Fibroblast of the aortic adventitia (primary cell): ENCODE results near the gene STRAP. TPM values are rescaled to one million over a fixed set of nuclear protein-coding genes. Genes with fewer than 3 reads are reported as not detected.

Source experiments
- DNase-seq: peaks from one replicate; pipeline ENCODE4 v3.0.0-alpha.2; 2010; ENCODE audit warnings: low read depth
- H3K4me3 ChIP-seq: 2 replicates; pipeline ENCODE4 v1.5.1; 2011; ENCODE audit warnings: low read depth, mild to moderate bottlenecking, control low read depth, low read length, moderate library complexity
- CTCF ChIP-seq: IDR thresholded peaks from 2 replicates; pipeline ENCODE4 v1.5.1; 2011; ENCODE audit warnings: mild to moderate bottlenecking, low read length, control low read depth, inconsistent platforms; ENCODE audit not compliant: insufficient read depth
- total RNA-seq: library from RNA; depleted of rRNA; stranded (reverse); fragments of >200 nt; gene quantifications from 2 replicates; pipeline ENCODE4 v1.2.3, GENCODE V29; 2012; ENCODE audit warnings: low replicate concordance

STRAP gene
- total RNA-seq, 1 donor: 101 TPM

- H3K4me3 ChIP-seq: no peak overlapping the region
- TF ChIP-seq CTCF: no peak
- DNase-seq: no peak
Measured at GRCh38 chr12:15918066-15918465, 35.9 kb downstream of the STRAP start.

GRCh38 chr12:15919418-15919817 is 37.2 kb downstream of the STRAP start:
- no peak for DNase-seq
- no peak for TF ChIP-seq CTCF
- H3K4me3 ChIP-seq: no peak overlapping the region

- no peak for TF ChIP-seq CTCF
- no peak for DNase-seq
- H3K4me3 ChIP-seq: no peak overlapping the region
Measured at GRCh38 chr12:15924956-15925355, 42.8 kb downstream of the STRAP start.

GRCh38 chr12:15928346-15928745 is 46.2 kb downstream of the STRAP start:
- H3K4me3 ChIP-seq: no peak overlapping the region
- peak; percentile 78 for DNase-seq
- no peak for TF ChIP-seq CTCF

GRCh38 chr12:15928870-15929571 is 46.8 kb downstream of the STRAP start:
- TF ChIP-seq CTCF: no peak
- no peak overlapping the region for H3K4me3 ChIP-seq

GRCh38 chr12:15931590-15932053 is 49.4 kb downstream of the STRAP start:
- H3K4me3 ChIP-seq: no peak overlapping the region
- no peak for DNase-seq
- no peak for TF ChIP-seq CTCF

More at GRCh38 chr12:15928870-15929571, 46.8 kb downstream of the STRAP start:
- DNase-seq: no peak

- DNase-seq: no peak
- TF ChIP-seq CTCF: no peak
- no peak overlapping the region for H3K4me3 ChIP-seq
Measured at GRCh38 chr12:15932327-15932726, 50.1 kb downstream of the STRAP start.
